OCI-M2 (cell line): ENCODE data around the gene HMX1.

Source experiments
- DNase-seq: peaks from one replicate; lab custom pipeline; 2025; ENCODE audit not compliant: unreplicated experiment; lab: John Stamatoyannopoulos, UW

The HMX1 gene

GRCh38 chr4:8842614-8843013, 29.0 kb downstream of the HMX1 start:
- DNase-seq, result no peak

- DNase-seq, result no peak
Observed at GRCh38 chr4:8841678-8842268, 29.9 kb downstream of the HMX1 start.

- no peak for DNase-seq
Observed at GRCh38 chr4:8840816-8841455, 30.7 kb downstream of the HMX1 start.

- DNase-seq, result no peak
Observed at GRCh38 chr4:8840006-8840793, 31.4 kb downstream of the HMX1 start.

GRCh38 chr4:8838961-8839431, 32.6 kb downstream of the HMX1 start:
- DNase-seq, result no peak

GRCh38 chr4:8838296-8838960, 33.2 kb downstream of the HMX1 start:
- DNase-seq, result no peak

- DNase-seq, result no peak
Observed at GRCh38 chr4:8837181-8837841, 34.3 kb downstream of the HMX1 start.

- no peak for DNase-seq
Observed at GRCh38 chr4:8836664-8837171, 34.9 kb downstream of the HMX1 start.

GRCh38 chr4:8835521-8836365, 35.9 kb downstream of the HMX1 start:
- no peak for DNase-seq

- DNase-seq, result no peak
Observed at GRCh38 chr4:8834681-8835220, 36.9 kb downstream of the HMX1 start.

GRCh38 chr4:8832113-8832915, 39.3 kb downstream of the HMX1 start:
- no peak for DNase-seq

GRCh38 chr4:8831221-8832112, 40.2 kb downstream of the HMX1 start:
- DNase-seq, result no peak

GRCh38 chr4:8830611-8831200, 40.9 kb downstream of the HMX1 start:
- no peak for DNase-seq

GRCh38 chr4:8830056-8830455, 41.6 kb downstream of the HMX1 start:
- DNase-seq, result no peak

- no peak for DNase-seq
Observed at GRCh38 chr4:8829584-8829983, 42.1 kb downstream of the HMX1 start.

- DNase-seq, result no peak
Observed at GRCh38 chr4:8828869-8829268, 42.8 kb downstream of the HMX1 start.

GRCh38 chr4:8821151-8821950, 50.3 kb downstream of the HMX1 start:
- DNase-seq, result no peak
